ENCODE data around the gene SLC6A11.

The SLC6A11 gene

GRCh38 chr3:10858091-10858490 lies 42.1 kb downstream of the SLC6A11 start:
- Histone ChIP-seq H3K27me3 (ENCODE audit: control insufficient read depth, insufficient read depth, low read length) (peaks cover 24% of the 10 kb centered on the region), H3K4me3 (ENCODE audit: low read depth, low read length) (no peak overlapping the region), H3K27ac (ENCODE audit: low read depth, low read length) (no peak overlapping the region), H3K9ac (ENCODE audit: low read length) (no peak overlapping the region), H3K9me3 (ENCODE audit: control insufficient read depth, insufficient read depth, low read depth, low read length) (0 out of 2 replicates have a peak, but pooled peaks cover 6% of the 10 kb centered on the region), H3K4me1 (ENCODE audit: control insufficient read depth, insufficient read depth, low read length) (no peaks in the 10 kb centered on the region), H3K36me3 (ENCODE audit: control insufficient read depth, insufficient read depth, low read length) (no peaks in the 10 kb centered on the region)

- Histone ChIP-seq H3K36me3 (ENCODE audit: control insufficient read depth, insufficient read depth, low read length) (no peaks in the 10 kb centered on the region), H3K9ac (ENCODE audit: low read length) (no peak overlapping the region), H3K4me3 (ENCODE audit: low read depth, low read length) (no peak overlapping the region), H3K27me3 (ENCODE audit: control insufficient read depth, insufficient read depth, low read length) (peaks cover 75% of the 10 kb centered on the region), H3K27ac (ENCODE audit: low read depth, low read length) (no peak overlapping the region), H3K4me1 (ENCODE audit: control insufficient read depth, insufficient read depth, low read length) (no peaks in the 10 kb centered on the region), H3K9me3 (ENCODE audit: control insufficient read depth, insufficient read depth, low read depth, low read length) (no peaks in the 10 kb centered on the region)
These were observed 51.4 kb downstream of the SLC6A11 start for GRCh38 chr3:10867384-10867783.

- Histone ChIP-seq H3K27ac (ENCODE audit: low read depth, low read length) (no peak overlapping the region), H3K4me1 (ENCODE audit: control insufficient read depth, insufficient read depth, low read length) (no peaks in the 10 kb centered on the region), H3K4me3 (ENCODE audit: low read depth, low read length) (no peak overlapping the region), H3K36me3 (ENCODE audit: control insufficient read depth, insufficient read depth, low read length) (no peaks in the 10 kb centered on the region), H3K27me3 (ENCODE audit: control insufficient read depth, insufficient read depth, low read length) (peaks cover 75% of the 10 kb centered on the region), H3K9ac (ENCODE audit: low read length) (no peak overlapping the region), H3K9me3 (ENCODE audit: control insufficient read depth, insufficient read depth, low read depth, low read length) (no peaks in the 10 kb centered on the region)
These were observed 53.4 kb downstream of the SLC6A11 start for GRCh38 chr3:10869460-10869859.

- Histone ChIP-seq H3K4me1 (ENCODE audit: control insufficient read depth, insufficient read depth, low read length) (no peaks in the 10 kb centered on the region), H3K27me3 (ENCODE audit: control insufficient read depth, insufficient read depth, low read length) (peaks cover 76% of the 10 kb centered on the region), H3K27ac (ENCODE audit: low read depth, low read length) (no peak overlapping the region)
These were observed 54.3 kb downstream of the SLC6A11 start for GRCh38 chr3:10870296-10870695.

GRCh38 chr3:10873415-10873814 lies 57.4 kb downstream of the SLC6A11 start:
- H3K9ac ChIP-seq (ENCODE audit: low read length): no peak overlapping the region
- H3K9me3 ChIP-seq (ENCODE audit: control insufficient read depth, insufficient read depth, low read depth, low read length): no peaks in the 10 kb centered on the region
- H3K4me3 ChIP-seq (ENCODE audit: low read depth, low read length): no peak overlapping the region
- H3K27me3 ChIP-seq (ENCODE audit: control insufficient read depth, insufficient read depth, low read length): peaks cover 92% of the 10 kb centered on the region
- H3K27ac ChIP-seq (ENCODE audit: low read depth, low read length): no peak overlapping the region
- H3K4me1 ChIP-seq (ENCODE audit: control insufficient read depth, insufficient read depth, low read length): no peaks in the 10 kb centered on the region
- no peaks in the 10 kb centered on the region for H3K36me3 ChIP-seq (ENCODE audit: control insufficient read depth, insufficient read depth, low read length)

More at GRCh38 chr3:10870296-10870695, 54.3 kb downstream of the SLC6A11 start:
- Histone ChIP-seq H3K36me3 (ENCODE audit: control insufficient read depth, insufficient read depth, low read length) (no peaks in the 10 kb centered on the region), H3K9ac (ENCODE audit: low read length) (no peak overlapping the region), H3K4me3 (ENCODE audit: low read depth, low read length) (no peak overlapping the region), H3K9me3 (ENCODE audit: control insufficient read depth, insufficient read depth, low read depth, low read length) (no peaks in the 10 kb centered on the region)

- Histone ChIP-seq H3K9ac (ENCODE audit: low read length) (no peak overlapping the region), H3K27ac (ENCODE audit: low read depth, low read length) (no peak overlapping the region), H3K4me1 (ENCODE audit: control insufficient read depth, insufficient read depth, low read length) (no peaks in the 10 kb centered on the region), H3K27me3 (ENCODE audit: control insufficient read depth, insufficient read depth, low read length) (peaks cover 77% of the 10 kb centered on the region), H3K4me3 (ENCODE audit: low read depth, low read length) (no peak overlapping the region), H3K9me3 (ENCODE audit: control insufficient read depth, insufficient read depth, low read depth, low read length) (no peaks in the 10 kb centered on the region), H3K36me3 (ENCODE audit: control insufficient read depth, insufficient read depth, low read length) (no peaks in the 10 kb centered on the region)
These were observed 59.9 kb downstream of the SLC6A11 start for GRCh38 chr3:10875914-10876313.

DNA sequence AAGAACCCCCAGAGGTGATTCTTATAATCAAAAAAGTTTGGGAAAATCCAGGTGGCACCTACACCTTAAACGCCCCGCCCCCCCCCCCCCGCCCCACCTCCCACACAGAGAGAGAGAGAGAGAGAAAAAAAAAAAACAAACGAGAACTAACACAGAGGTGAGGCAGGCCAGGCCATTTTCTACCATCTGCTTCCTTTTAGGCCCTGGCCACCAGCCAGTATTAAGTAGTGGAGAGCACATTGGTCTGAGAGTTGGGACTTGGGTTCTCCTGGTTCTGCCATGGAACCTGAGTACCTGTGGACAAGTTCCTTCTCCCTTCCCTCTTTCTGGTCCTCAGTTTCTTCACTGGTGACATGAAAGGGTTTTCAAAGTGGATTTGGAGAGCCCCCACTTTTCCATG lies 60.6 kb downstream of the SLC6A11 start:
- peaks cover 73% of the 10 kb centered on the region for H3K27me3 ChIP-seq (ENCODE audit: control insufficient read depth, insufficient read depth, low read length)
- H3K36me3 ChIP-seq (ENCODE audit: control insufficient read depth, insufficient read depth, low read length): no peaks in the 10 kb centered on the region
- H3K4me1 ChIP-seq (ENCODE audit: control insufficient read depth, insufficient read depth, low read length): no peaks in the 10 kb centered on the region
- H3K4me3 ChIP-seq (ENCODE audit: low read depth, low read length): no peak overlapping the region
- H3K9ac ChIP-seq (ENCODE audit: low read length): no peak overlapping the region
- H3K27ac ChIP-seq (ENCODE audit: low read depth, low read length): no peak overlapping the region
- H3K9me3 ChIP-seq (ENCODE audit: control insufficient read depth, insufficient read depth, low read depth, low read length): no peaks in the 10 kb centered on the region

DNA sequence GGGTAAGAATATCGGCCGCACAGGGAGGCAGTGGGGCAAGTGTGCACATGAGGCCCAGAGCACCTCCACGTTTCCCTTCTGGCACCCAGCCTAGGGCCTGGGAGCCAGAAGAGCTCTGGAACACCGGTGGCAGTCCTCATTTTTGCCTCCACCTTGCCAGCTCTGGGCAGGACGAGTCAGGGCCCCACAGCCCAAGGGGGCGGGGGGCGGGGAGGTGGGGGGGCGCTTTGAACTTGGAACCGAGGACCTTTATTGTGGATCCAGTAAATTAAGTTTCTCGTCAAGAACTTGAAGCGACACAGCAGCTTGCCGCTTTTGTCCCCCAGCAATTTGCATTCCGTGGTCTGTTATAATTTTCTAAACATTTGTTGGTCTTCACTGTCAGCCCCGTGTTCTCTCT lies 66.8 kb downstream of the SLC6A11 start:
- Histone ChIP-seq H3K36me3 (ENCODE audit: control insufficient read depth, insufficient read depth, low read length) (no peaks in the 10 kb centered on the region), H3K4me3 (ENCODE audit: low read depth, low read length) (no peak overlapping the region), H3K9ac (ENCODE audit: low read length) (no peak overlapping the region), H3K27me3 (ENCODE audit: control insufficient read depth, insufficient read depth, low read length) (peaks cover 33% of the 10 kb centered on the region), H3K4me1 (ENCODE audit: control insufficient read depth, insufficient read depth, low read length) (no peaks in the 10 kb centered on the region), H3K27ac (ENCODE audit: low read depth, low read length) (no peak overlapping the region), H3K9me3 (ENCODE audit: control insufficient read depth, insufficient read depth, low read depth, low read length) (no peaks in the 10 kb centered on the region)

DNA sequence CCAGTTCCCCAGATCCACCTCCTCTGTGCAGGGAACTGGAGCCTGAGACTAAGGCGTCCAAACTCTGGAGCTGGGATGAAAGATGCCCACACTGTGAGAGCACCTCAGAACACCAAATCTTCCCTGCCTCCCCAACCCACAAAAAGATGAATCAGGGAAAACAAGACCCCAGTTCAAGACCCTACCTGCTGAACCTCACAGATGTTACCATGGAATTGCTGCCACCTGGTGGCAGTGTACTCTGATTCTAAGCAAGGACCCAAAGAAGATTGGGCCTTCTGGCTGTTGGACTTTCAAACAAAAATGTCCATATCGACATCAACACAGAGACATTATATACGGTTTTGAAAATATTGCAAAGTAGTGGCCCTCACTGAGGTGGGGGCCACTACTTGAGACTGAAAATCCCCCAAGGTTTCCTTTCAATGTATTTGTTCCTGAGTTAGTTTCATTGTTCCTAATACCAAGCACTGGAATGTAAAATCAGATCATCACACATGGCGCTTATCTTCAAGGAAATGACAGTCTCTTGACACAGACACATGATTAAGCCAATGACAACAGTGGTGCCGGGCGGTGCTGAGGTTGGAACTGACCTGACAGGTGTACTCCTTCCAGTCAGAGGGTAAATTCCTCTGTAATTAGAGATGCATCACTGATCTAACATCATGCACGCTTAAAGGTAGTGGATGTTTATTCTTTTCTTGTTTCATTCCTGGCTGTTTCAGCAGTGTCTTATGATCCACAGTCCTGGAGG lies 67.6 kb downstream of the SLC6A11 start:
- Histone ChIP-seq H3K4me1 (ENCODE audit: control insufficient read depth, insufficient read depth, low read length) (no peaks in the 10 kb centered on the region), H3K4me3 (ENCODE audit: low read depth, low read length) (no peak overlapping the region), H3K27me3 (ENCODE audit: control insufficient read depth, insufficient read depth, low read length) (peaks cover 38% of the 10 kb centered on the region), H3K36me3 (ENCODE audit: control insufficient read depth, insufficient read depth, low read length) (no peaks in the 10 kb centered on the region), H3K9me3 (ENCODE audit: control insufficient read depth, insufficient read depth, low read depth, low read length) (no peaks in the 10 kb centered on the region), H3K27ac (ENCODE audit: low read depth, low read length) (no peak overlapping the region), H3K9ac (ENCODE audit: low read length) (no peak overlapping the region)

GRCh38 chr3:10887015-10887414 lies 71.0 kb downstream of the SLC6A11 start:
- Histone ChIP-seq H3K4me3 (ENCODE audit: low read depth, low read length) (no peak overlapping the region), H3K27me3 (ENCODE audit: control insufficient read depth, insufficient read depth, low read length) (peaks cover 25% of the 10 kb centered on the region), H3K4me1 (ENCODE audit: control insufficient read depth, insufficient read depth, low read length) (no peaks in the 10 kb centered on the region), H3K9me3 (ENCODE audit: control insufficient read depth, insufficient read depth, low read depth, low read length) (peaks cover 14% of the 10 kb centered on the region), H3K27ac (ENCODE audit: low read depth, low read length) (no peak overlapping the region), H3K36me3 (ENCODE audit: control insufficient read depth, insufficient read depth, low read length) (no peaks in the 10 kb centered on the region), H3K9ac (ENCODE audit: low read length) (no peak overlapping the region)

DNA sequence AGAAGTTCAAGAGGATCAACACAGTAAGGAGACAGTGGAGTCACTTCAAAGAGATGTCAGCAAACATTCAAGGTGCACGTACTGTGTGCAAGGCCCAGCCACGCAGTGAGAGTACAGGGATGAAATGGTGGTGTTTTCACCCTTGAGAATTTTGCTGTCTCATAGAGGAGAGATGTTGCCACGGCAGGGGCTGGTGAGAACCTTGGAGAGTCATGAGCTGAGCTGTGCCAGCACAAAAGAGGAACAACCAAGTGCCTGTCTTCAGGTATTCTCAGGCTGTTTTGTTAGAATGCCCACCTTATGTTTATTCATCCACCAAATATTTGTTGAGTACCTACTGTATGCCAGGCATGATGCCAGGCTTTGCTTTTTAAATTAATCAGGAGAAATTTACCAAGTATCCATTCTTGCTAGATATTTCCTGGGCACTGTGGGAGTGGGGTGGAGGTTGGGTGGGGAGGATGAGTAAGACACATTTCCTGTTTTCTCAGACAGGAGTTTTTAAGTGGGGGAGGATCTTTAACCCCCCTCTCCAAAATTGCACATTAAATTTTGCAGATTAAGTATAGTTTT lies 72.6 kb downstream of the SLC6A11 start:
- H3K4me1 ChIP-seq (ENCODE audit: control insufficient read depth, insufficient read depth, low read length): no peaks in the 10 kb centered on the region
- no peak overlapping the region for H3K9ac ChIP-seq (ENCODE audit: low read length)
- peaks cover 14% of the 10 kb centered on the region for H3K9me3 ChIP-seq (ENCODE audit: control insufficient read depth, insufficient read depth, low read depth, low read length)
- H3K27ac ChIP-seq (ENCODE audit: low read depth, low read length): no peak overlapping the region
- no peak overlapping the region for H3K4me3 ChIP-seq (ENCODE audit: low read depth, low read length)
- no peaks in the 10 kb centered on the region for H3K36me3 ChIP-seq (ENCODE audit: control insufficient read depth, insufficient read depth, low read length)
- H3K27me3 ChIP-seq (ENCODE audit: control insufficient read depth, insufficient read depth, low read length): peaks cover 22% of the 10 kb centered on the region
